Nephron (organoid): ENCODE results near the gene TSPO2.

Experiments used
- H3K27ac Mint-ChIP-seq, 3 experiments: 2 replicates each; pipeline ENCODE4 v1.8.0; 2020; ENCODE audit warnings: mixed read lengths in 3 of 3, mild to moderate bottlenecking in 2 of 3, moderate library complexity in 1 of 3
- H3K27me3 Mint-ChIP-seq: 2 replicates; pipeline ENCODE4 v1.8.0; 2021; ENCODE audit warnings: low read depth, mild to moderate bottlenecking, moderate library complexity, mixed read lengths
- H3K36me3 Mint-ChIP-seq: 2 replicates; pipeline ENCODE4 v1.8.0; 2020; ENCODE audit warnings: low read depth, mixed read lengths
- H3K4me1 Mint-ChIP-seq: 2 replicates; pipeline ENCODE4 v1.8.0; 2020; ENCODE audit warnings: mixed read lengths
- H3K4me3 Mint-ChIP-seq, 3 experiments: 2 replicates each; pipeline ENCODE4 v1.8.0; 2020; ENCODE audit warnings: mild to moderate bottlenecking in 3 of 3, mixed read lengths in 3 of 3, moderate library complexity in 2 of 3
- H3K9me3 Mint-ChIP-seq: 2 replicates; pipeline ENCODE4 v1.8.0; 2020; ENCODE audit warnings: mixed read lengths
- TF ChIP-seq, protein P1 (sequence below), 3 experiments: fragments of 200-600 bp; sonication (generic); IDR thresholded peaks; one replicate each; pipeline ENCODE4 v1.5.0; 2021; ENCODE audit warnings: antibody characterized with exemption in 3 of 3; ENCODE audit not compliant: unreplicated experiment in 3 of 3

The TSPO2 gene

DNA sequence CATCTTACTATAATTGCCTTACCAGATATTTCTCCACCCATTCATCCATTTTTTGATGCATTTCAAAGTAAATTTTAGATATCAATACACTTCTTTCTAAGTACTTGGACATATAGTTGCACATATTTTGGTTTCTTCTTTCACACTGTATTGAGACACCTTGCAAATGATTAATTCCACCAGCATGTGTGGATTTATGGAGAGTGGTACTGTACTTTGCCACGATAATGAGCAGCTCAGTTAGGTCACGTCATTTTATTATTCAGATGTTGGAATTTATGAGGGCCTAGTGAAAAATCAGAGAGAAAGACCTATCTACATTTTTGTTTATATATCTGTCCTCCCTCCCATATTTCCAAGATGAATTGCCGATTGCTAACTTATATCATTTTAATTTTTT is 35.8 kb downstream of the TSPO2 start:
- Mint-ChIP-seq H3K27me3 (no peaks in the 10 kb centered on the region), H3K4me3 (no peak overlapping the region), H3K9me3 (no peaks in the 10 kb centered on the region), H3K36me3 (peaks cover 40% of the 10 kb centered on the region), H3K27ac (peak overlapping the region in 1 of 3 experiments; percentile 21), H3K4me1 (peaks cover 25% of the 10 kb centered on the region)
- TF ChIP-seq, protein P1, sequence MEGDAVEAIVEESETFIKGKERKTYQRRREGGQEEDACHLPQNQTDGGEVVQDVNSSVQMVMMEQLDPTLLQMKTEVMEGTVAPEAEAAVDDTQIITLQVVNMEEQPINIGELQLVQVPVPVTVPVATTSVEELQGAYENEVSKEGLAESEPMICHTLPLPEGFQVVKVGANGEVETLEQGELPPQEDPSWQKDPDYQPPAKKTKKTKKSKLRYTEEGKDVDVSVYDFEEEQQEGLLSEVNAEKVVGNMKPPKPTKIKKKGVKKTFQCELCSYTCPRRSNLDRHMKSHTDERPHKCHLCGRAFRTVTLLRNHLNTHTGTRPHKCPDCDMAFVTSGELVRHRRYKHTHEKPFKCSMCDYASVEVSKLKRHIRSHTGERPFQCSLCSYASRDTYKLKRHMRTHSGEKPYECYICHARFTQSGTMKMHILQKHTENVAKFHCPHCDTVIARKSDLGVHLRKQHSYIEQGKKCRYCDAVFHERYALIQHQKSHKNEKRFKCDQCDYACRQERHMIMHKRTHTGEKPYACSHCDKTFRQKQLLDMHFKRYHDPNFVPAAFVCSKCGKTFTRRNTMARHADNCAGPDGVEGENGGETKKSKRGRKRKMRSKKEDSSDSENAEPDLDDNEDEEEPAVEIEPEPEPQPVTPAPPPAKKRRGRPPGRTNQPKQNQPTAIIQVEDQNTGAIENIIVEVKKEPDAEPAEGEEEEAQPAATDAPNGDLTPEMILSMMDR (IDR thresholded peaks at IDR 0.05; ENCODE audit: unreplicated experiment in 3 of 3): no peak

DNA sequence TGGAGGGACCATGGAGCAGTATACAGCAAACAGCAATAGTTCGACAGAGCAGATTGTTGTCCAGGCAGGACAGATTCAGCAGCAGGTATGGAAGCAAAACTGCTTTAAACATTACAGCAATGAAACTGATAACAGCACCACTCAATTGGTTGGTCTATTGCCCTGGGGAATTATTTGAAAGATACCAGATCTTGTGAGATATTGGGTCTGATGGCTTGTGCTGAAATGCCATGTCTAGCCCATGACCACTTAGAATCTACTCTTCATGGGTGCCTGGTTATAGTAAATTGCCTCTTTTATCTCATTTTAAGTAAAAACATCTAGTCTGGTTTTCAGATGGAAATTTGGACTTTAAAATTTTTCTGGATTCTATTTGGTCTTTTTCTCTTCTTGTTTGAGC is 36.8 kb downstream of the TSPO2 start:
- no peak overlapping the region for H3K27ac Mint-ChIP-seq
- H3K4me1 Mint-ChIP-seq: peaks cover 23% of the 10 kb centered on the region
- no peak overlapping the region for H3K4me3 Mint-ChIP-seq
- H3K27me3 Mint-ChIP-seq: no peaks in the 10 kb centered on the region
- TF ChIP-seq, protein P1 (IDR thresholded peaks at IDR 0.05; ENCODE audit: unreplicated experiment in 3 of 3): no peak
- peaks cover 48% of the 10 kb centered on the region for H3K36me3 Mint-ChIP-seq
- H3K9me3 Mint-ChIP-seq: no peaks in the 10 kb centered on the region

DNA sequence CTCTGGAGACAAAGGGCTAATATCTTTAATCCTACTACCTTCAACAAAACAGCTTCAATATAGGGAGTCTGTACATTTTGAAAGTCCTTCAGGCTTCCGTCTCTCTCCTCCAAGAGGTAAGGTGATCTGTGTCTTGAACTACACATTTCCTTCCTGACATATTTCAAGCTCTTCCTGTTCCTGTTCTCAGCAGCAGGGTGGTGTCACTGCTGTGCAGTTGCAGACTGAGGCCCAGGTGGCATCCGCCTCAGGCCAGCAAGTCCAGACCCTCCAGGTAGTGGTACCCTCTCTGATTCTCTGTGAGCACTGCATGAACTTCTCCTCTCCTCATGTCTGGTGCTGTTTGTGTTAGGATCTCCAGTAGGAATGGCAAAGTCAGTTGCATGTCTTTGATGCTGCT is 38.4 kb downstream of the TSPO2 start:
- Mint-ChIP-seq H3K27me3 (no peaks in the 10 kb centered on the region), H3K27ac (no peak overlapping the region), H3K4me3 (no peak overlapping the region), H3K9me3 (no peaks in the 10 kb centered on the region), H3K36me3 (peaks cover 62% of the 10 kb centered on the region), H3K4me1 (peaks cover 8% of the 10 kb centered on the region)
- TF ChIP-seq, protein P1 (IDR thresholded peaks at IDR 0.05; ENCODE audit: unreplicated experiment in 3 of 3): no peak

DNA sequence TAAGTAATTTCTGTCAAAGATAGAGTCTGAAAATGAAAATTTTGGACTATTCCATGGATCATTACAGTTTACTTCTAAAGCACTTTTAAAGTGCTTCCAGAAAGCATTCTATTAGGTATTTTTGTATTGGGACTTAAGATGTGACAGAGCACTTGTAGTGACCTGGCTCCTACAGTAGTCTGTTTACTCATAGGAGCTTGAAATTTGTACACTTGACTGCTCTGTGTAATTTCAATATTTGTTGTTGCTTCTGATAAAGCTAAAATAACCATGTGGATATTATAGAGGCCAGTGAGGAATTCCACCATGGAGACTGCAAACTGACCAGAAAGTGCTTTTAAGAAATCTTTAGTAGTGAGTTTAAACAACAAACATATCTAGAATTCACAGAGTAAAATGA is 40.8 kb downstream of the TSPO2 start:
- H3K9me3 Mint-ChIP-seq: no peaks in the 10 kb centered on the region
- peaks cover 85% of the 10 kb centered on the region for H3K36me3 Mint-ChIP-seq
- H3K27ac Mint-ChIP-seq: no peak overlapping the region
- H3K27me3 Mint-ChIP-seq: no peaks in the 10 kb centered on the region
- no peaks in the 10 kb centered on the region for H3K4me1 Mint-ChIP-seq
- TF ChIP-seq, protein P1 (IDR thresholded peaks at IDR 0.05; ENCODE audit: unreplicated experiment in 3 of 3): no peak
- H3K4me3 Mint-ChIP-seq: no peak overlapping the region

DNA sequence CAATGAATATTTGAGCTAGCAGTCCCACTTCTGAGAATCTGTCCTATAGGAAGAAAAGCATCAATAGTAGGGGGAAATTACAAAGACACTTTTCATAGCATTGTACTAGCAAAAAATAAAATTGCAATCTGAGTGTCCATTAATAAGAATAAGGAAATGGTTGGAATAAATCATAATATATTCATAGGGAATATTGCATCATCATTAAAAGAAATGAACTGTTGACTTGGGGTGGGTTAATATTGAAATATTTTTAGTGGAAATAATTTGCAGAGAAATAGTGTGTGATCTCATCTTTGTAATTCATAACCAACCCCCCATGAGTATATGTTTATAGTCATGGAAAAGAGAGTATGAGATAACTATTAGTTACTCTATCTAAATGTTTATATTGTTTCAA is 42.9 kb downstream of the TSPO2 start:
- Mint-ChIP-seq H3K4me1 (no peaks in the 10 kb centered on the region), H3K9me3 (no peaks in the 10 kb centered on the region)
- TF ChIP-seq, protein P1 (IDR thresholded peaks at IDR 0.05; ENCODE audit: unreplicated experiment in 3 of 3): no peak

DNA sequence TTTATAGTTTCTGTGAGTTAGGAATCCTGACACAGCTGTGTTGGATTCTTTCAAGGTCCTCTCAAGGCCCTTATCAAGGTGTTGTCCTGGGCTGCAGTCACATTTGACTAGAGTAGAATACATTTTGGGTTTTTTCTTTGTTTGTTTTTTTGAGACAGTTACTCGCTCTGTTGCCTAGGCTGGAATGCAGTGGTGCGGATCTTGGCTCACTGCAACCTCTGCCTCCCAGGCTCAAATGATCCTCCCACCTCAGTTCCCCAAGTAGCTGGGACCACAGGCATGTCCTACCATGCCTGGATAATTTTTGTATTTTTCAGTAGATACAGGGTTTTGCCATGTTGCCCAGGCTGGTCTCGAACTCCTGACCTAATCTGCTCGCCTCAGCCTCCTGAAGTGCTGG is 46.2 kb downstream of the TSPO2 start:
- peak overlapping the region in 1 of 3 experiments; percentile 19 for H3K27ac Mint-ChIP-seq
- no peaks in the 10 kb centered on the region for H3K9me3 Mint-ChIP-seq
- no peak overlapping the region for H3K4me3 Mint-ChIP-seq
- H3K27me3 Mint-ChIP-seq: no peaks in the 10 kb centered on the region
- H3K36me3 Mint-ChIP-seq: peaks cover 79% of the 10 kb centered on the region
- H3K4me1 Mint-ChIP-seq: no peaks in the 10 kb centered on the region
- TF ChIP-seq, protein P1 (IDR thresholded peaks at IDR 0.05; ENCODE audit: unreplicated experiment in 3 of 3): no peak

More for the DNA sequence above, 42.9 kb downstream of the TSPO2 start:
- Mint-ChIP-seq H3K4me3 (no peak overlapping the region), H3K36me3 (peaks cover 81% of the 10 kb centered on the region), H3K27me3 (no peaks in the 10 kb centered on the region), H3K27ac (no peak overlapping the region)
